Ovary (tissue), 9 donors: ENCODE data around the gene DOLPP1. TPM values are rescaled to one million over a fixed set of nuclear protein-coding genes. Genes with fewer than 3 reads are reported as not detected.

Experiments used
- DNase-seq, 5 donors: peaks; one replicate each; pipeline ENCODE4 v3.0.0-alpha.2; 2019 to 2020
- H3K27ac ChIP-seq, 2 donors: fragments of 200-600 bp; one replicate each; pipeline versions ENCODE4 v1.5.1 to v1.8.0; 2019 to 2022
- H3K27me3 ChIP-seq: fragments of 200-600 bp; one replicate; pipeline ENCODE4 v1.8.0; 2022
- H3K36me3 ChIP-seq: fragments of 200-600 bp; sonication (generic); one replicate; pipeline ENCODE4 v1.5.1; 2019
- H3K4me1 ChIP-seq: one replicate; pipeline ENCODE4 v1.8.1; 2013; ENCODE audit warnings: mild to moderate bottlenecking, moderate library complexity; ENCODE audit not compliant: insufficient read depth
- H3K4me3 ChIP-seq: fragments of 200-600 bp; sonication (generic); one replicate; pipeline ENCODE4 v1.5.1; 2017
- H3K9me3 ChIP-seq, 2 donors: fragments of 200-600 bp in 1 of 2; sonication (generic) in 1 of 2; one replicate each; pipeline versions ENCODE4 v1.5.1 to v1.8.1; 2013 to 2019; ENCODE audit warnings: mild to moderate bottlenecking in 1 of 2, moderate library complexity in 1 of 2
- CTCF ChIP-seq, 3 donors: fragments of 450-650 bp in 2 of 3; fragments of 200-600 bp in 1 of 3; IDR thresholded peaks; one replicate each; pipeline versions ENCODE4 v1.5.1 to v1.8.0; 2016 to 2022; ENCODE audit warnings: antibody characterized with exemption in 3 of 3, mild to moderate bottlenecking in 1 of 3
- EP300 ChIP-seq: sonication (generic); formaldehyde crosslinking; IDR thresholded peaks from one replicate; pipeline ENCODE4 v1.6.1; 2017; ENCODE audit warnings: antibody characterized with exemption
- POLR2A ChIP-seq: fragments of 450-650 bp; IDR thresholded peaks from one replicate; pipeline ENCODE4 v1.6.1; 2017; ENCODE audit warnings: antibody characterized with exemption, mild to moderate bottlenecking, moderate library complexity
- WGBS, 3 donors: extraction: QIAGEN DNeasy Blood & Tissue Kit in 1 of 3; methylation state at CpG; one replicate each; pipeline versions ENCODE4 v1.1.5 to v1.1.7; 2013 to 2017; 5-methylcytosine and 5-hydroxymethylcytosine counted together
- intact Hi-C, 4 donors: fragments of 100-400 bp; cut with DNase I; formaldehyde crosslinking; loops; one replicate each; pipeline versions ENCODE4 v1.11.0 to v1.15.1; 2022 to 2023
- polyA plus RNA-seq, 2 donors: library from polyadenylated mRNA; stranded (reverse); fragments of 200-250 nt in 1 of 2; fragments of 350-450 nt in 1 of 2; fragmentation: Illumina TruSeq in 1 of 2; extraction: RNeasy Lipid Tissue Mini Kit (QIAGEN cat#74804) in 1 of 2; gene quantifications; one replicate each; pipeline ENCODE4 v1.2.3, GENCODE V29; 2013 to 2014
- total RNA-seq, 7 donors: library from RNA; depleted of rRNA in 2 of 7; stranded (reverse); fragments of >200 nt in 2 of 7; fragmentation: NEBNext Ultra II Directional in 3 of 7; extraction: Animal tissue kit (Norgen Biotek cat#: 25700) in 3 of 7; gene quantifications; one replicate each; pipeline versions ENCODE4 v1.1.0 to v1.2.4, GENCODE V29; 2016 to 2023
- donor health status: DM: no; HTN: no; CAD: no; lungs with moderate emphysema.
- donor health status: DM: no; HTN: no; CAD: no.
- donor health status: Bipolar disorder and iron deficiency.
- donor health status: DM: yes; HTN: yes; CAD: no.
- donor health status: DM: no; HTN: no; CAD: no.
- donor health status: DM: yes; HTN: yes; CAD: no.

The DOLPP1 gene
- total and polyA plus RNA-seq, 9 donors, result 3.3 to 16.2 (median 8.6) TPM

DNA sequence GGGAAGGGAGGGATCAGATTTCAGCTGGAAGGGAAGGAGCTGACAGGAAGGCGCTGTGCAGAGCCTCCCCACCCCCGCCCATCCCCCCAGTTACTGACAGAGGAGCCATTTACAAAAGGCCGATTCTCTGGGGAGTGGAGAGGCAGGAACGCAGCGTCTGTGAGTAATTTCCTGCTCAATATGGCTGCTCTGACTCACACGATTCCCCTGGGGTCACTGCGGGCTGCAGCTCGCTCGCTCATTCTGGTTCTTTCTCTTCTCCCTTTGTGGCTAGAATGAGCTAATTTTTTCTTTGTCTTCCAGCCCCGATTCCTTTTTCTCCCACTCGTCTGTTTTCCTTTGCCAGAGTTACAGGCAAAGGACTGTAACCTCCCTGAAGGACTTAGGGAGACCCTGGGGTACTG is 59.1 kb downstream of the DOLPP1 start:
- TF ChIP-seq POLR2A, result no peak
- no peak for TF ChIP-seq CTCF (IDR thresholded peaks at IDR 0.05)
- TF ChIP-seq EP300, result peak; percentile 76
- peak; percentile 86 to 95 (median 91) for DNase-seq
- H3K27me3 ChIP-seq, result no peaks in the 10 kb centered on the region
- intact Hi-C loops, result loop anchor here (2.0 to 10.0 kb wide), 10 partner anchors 37 to 635 kb away; partner anchors contain the start of gene NTMT1 (in 1 of the 4)
- H3K4me3 ChIP-seq, result peak overlapping the region; percentile 29
- H3K27ac ChIP-seq, result peak overlapping the region; percentile 97 to 98
- H3K4me1 ChIP-seq, result peaks cover 46% of the 10 kb centered on the region
- no peaks in the 10 kb centered on the region for H3K36me3 ChIP-seq
- 0 to 1% (median 0%) methylated on average over 11 of the region's 11 CpGs for WGBS, 3 donors
- no peaks in the 10 kb centered on the region for H3K9me3 ChIP-seq

Other genes with a start within 250 kb of the DOLPP1 start
- gene KYAT1, start 199.2 kb upstream of the DOLPP1 start, total RNA-seq, result 10 to 100 TPM in 1 of 7 donors, 1 to 10 TPM in 6; 4.6 to 10.2 (median 6.1) TPM
- 1 to 10 TPM; 4.2 to 5.8 TPM for gene KYAT1, start 199.2 kb upstream of the DOLPP1 start, polyA plus RNA-seq
- 10 to 100 TPM; 18.1 to 39.7 (median 26.4) TPM for gene LRRC8A, start 199.0 kb upstream of the DOLPP1 start, total RNA-seq
- gene LRRC8A, start 199.0 kb upstream of the DOLPP1 start, polyA plus RNA-seq, result 10 to 100 TPM; 21.2 to 28.5 TPM
- 10 to 100 TPM; 24.8 to 63.9 (median 43.1) TPM for gene PHYHD1, start 160.1 kb upstream of the DOLPP1 start, total RNA-seq
- 10 to 100 TPM; 41.1 to 50.4 TPM for gene PHYHD1, start 160.1 kb upstream of the DOLPP1 start, polyA plus RNA-seq
- 10 to 100 TPM in 5 of 7 donors, 1 to 10 TPM in 2; 6.1 to 14.9 (median 12.6) TPM for gene DOLK, start 133.5 kb upstream of the DOLPP1 start, total RNA-seq
- gene DOLK, start 133.5 kb upstream of the DOLPP1 start, polyA plus RNA-seq, result 10 to 100 TPM in 1 of 2 donors, 1 to 10 TPM in 1; 9.5 to 12.0 TPM
- 10 to 100 TPM; 12.5 to 43.8 (median 30.7) TPM for gene NUP188, start 133.4 kb upstream of the DOLPP1 start, total RNA-seq
- gene NUP188, start 133.4 kb upstream of the DOLPP1 start, polyA plus RNA-seq, result 10 to 100 TPM; 10.6 to 25.1 TPM
- gene SH3GLB2, start 52.8 kb upstream of the DOLPP1 start, total RNA-seq, result 100 to 1,000 TPM in 2 of 7 donors, 10 to 100 TPM in 5; 57.8 to 105 (median 88.8) TPM
- 100 to 1,000 TPM in 1 of 2 donors, 10 to 100 TPM in 1; 11.8 to 112 TPM for gene SH3GLB2, start 52.8 kb upstream of the DOLPP1 start, polyA plus RNA-seq
- gene MIGA2, start 44.5 kb upstream of the DOLPP1 start, total RNA-seq, result 10 to 100 TPM; 18.7 to 36.5 (median 25.5) TPM
- gene MIGA2, start 44.5 kb upstream of the DOLPP1 start, polyA plus RNA-seq, result 10 to 100 TPM in 1 of 2 donors, 1 to 10 TPM in 1; 2.5 to 21.7 TPM
- gene CRAT, start 29.7 kb downstream of the DOLPP1 start, total RNA-seq, result 10 to 100 TPM; 23.0 to 42.7 (median 39.1) TPM
- gene CRAT, start 29.7 kb downstream of the DOLPP1 start, polyA plus RNA-seq, result 10 to 100 TPM; 28.7 to 29.9 TPM
- gene PTPA, start 30.3 kb downstream of the DOLPP1 start, total RNA-seq, result 100 to 1,000 TPM in 3 of 7 donors, 10 to 100 TPM in 4; 32.1 to 107 (median 89.2) TPM
- gene PTPA, start 30.3 kb downstream of the DOLPP1 start, polyA plus RNA-seq, result 10 to 100 TPM; 62.9 to 97.8 TPM
- 10 to 100 TPM; 15.4 to 74.3 (median 45.0) TPM for gene IER5L, start 97.2 kb downstream of the DOLPP1 start, total RNA-seq
- gene IER5L, start 97.2 kb downstream of the DOLPP1 start, polyA plus RNA-seq, result 10 to 100 TPM in 1 of 2 donors, 1 to 10 TPM in 1; 2.5 to 14.9 TPM